ENCODE data around the gene ZNF416.

Gene ZNF416

DNA sequence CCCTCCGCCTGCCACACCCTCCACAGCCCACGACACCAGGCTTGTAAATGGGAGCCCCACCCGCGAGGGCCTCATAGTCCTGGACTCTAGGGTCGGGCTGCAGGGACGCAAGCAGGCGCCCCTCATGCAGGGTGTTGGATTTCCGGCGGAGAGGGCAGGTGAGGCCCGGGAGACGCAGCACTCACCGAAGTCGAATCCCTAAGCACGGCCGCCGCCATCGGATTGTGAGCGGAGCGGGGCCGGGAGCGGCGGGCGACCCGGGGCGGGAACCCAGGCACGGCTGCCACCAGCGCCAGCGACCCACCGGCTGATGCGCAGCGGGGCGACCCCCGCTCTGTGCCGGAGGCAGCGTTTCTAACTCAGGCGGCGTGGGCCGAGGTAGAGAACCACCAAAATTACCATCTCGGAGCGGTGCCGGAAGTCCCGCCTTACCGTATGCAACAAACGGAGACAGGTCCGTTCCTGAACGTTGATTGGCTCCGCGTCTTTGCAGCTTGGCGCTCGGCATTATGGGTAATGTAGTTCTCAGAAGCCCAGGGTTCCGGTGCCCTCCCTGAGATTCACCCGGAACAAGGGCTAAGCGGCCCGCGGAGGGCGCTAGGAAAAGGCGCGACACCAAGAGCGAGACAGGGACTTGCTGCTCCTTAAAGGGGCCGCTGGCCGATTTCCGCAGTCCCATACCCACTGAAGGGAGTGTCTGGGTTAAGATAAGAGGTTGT is at the start of gene ZNF416:
ZNF416 (minus strand) TSS at position 425 of the 719 bp plus-strand sequence; CDS start at position 218, 207 bp downstream.
- DNase-seq = peak; percentile 99

DNA sequence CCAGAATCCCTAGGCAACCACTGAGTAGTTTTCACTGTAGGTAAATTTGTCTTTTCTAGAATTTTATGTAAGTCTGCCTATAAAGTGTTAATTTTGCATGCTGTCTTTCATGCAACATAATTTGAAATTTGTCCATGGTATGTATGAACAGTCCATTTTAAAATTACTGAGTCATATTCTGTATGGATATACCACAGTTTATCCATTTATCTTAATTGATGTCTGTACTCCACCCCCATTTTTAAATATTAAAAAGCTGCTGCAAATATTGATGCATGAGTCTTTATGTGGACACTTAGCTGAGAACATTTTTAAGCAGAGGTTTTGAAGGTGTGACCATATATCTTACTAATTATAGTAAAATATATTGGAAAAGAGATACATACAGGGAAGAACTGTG is 44.4 kb upstream of the ZNF416 start:
- no peak for DNase-seq

DNA sequence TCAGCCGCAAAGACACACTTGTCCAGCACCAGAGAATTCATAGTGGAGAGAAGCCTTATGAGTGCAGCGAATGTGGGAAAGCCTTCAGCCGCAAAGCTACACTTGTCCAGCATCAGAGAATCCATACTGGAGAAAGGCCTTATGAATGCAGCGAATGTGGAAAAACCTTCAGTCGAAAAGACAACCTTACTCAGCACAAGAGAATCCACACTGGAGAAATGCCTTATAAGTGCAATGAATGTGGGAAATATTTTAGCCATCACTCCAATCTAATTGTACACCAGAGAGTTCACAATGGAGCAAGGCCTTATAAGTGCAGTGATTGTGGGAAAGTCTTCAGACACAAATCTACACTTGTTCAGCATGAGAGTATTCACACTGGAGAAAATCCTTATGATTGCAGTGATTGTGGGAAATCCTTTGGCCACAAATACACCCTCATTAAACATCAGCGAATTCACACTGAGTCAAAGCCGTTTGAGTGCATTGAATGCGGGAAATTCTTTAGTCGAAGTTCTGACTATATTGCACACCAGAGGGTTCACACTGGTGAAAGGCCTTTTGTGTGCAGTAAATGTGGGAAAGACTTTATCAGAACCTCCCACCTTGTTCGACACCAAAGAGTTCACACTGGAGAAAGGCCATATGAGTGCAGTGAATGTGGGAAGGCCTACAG is 42.1 kb upstream of the ZNF416 start:
- DNase-seq = no peak

GRCh38 chr19:57615346-57615745 is 36.6 kb upstream of the ZNF416 start:
- DNase-seq = peak; percentile 8

DNA sequence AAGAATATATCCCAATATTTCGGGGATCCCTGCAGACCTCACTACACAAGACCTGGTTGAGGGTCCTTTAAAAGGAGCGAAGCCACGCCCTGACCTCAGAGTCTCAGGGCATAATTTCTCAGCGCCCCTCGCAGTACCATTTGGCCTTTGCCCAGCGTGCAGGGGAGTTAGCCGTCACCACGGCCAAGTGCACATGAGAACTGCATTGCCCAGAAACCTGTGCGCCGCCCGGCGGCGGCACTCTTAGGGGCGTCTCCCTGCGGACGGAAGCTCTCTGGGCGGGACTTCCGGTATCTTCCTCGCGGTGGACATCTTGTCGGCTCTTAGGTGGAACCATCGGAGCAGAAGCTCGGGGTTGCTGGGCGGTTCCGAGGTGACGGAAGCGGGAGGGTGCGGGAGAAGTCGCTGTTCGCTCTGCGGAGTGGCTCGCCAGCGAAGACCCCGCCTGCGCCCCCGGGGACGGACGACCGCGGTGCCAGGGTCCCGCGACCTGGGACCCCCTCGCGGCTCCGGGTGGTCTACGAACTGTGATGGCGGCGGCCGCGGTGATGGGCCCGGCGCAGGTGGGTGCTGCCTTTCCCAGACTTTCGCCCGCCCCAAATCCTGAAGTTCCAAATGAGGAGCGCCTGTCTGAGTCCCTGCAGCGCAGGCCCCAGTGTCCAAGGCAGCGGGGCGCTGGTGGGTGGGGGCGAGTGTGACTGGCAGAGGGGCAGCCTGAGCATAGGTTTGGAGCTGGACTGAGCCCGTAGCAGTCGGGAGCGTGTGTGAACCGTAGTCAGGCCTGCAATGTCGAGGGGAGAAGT is 35.4 kb upstream of the ZNF416 start, which contains the start of gene ZNF134:
ZNF134 (plus strand) TSS at position 302 of the 803 bp plus-strand sequence. CDS start 5,227 bp downstream, outside the sequence.
- DNase-seq = peak; percentile 93

DNA sequence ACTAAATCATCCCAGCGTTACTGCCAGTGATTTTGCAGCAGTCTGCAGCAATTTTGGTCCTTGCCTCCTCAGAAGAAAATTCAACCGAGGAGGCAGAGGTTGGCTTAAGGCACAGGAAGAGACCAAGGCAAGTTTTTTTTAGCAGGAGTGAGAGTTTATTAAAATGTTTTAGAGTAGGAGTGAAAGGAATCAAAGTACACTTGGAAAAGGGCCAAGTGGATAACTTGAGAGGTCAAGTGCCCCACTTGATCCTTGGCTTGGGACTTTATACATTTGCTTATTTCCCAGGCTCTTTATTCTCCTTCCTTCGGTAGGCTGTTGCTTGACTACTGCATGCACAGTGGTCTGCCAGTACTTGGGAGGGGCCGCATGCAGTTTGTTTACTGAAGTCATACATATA is 32.4 kb upstream of the ZNF416 start:
- no peak for DNase-seq

- no peak for DNase-seq
Observed at GRCh38 chr19:57606931-57607330, 28.2 kb upstream of the ZNF416 start.

DNA sequence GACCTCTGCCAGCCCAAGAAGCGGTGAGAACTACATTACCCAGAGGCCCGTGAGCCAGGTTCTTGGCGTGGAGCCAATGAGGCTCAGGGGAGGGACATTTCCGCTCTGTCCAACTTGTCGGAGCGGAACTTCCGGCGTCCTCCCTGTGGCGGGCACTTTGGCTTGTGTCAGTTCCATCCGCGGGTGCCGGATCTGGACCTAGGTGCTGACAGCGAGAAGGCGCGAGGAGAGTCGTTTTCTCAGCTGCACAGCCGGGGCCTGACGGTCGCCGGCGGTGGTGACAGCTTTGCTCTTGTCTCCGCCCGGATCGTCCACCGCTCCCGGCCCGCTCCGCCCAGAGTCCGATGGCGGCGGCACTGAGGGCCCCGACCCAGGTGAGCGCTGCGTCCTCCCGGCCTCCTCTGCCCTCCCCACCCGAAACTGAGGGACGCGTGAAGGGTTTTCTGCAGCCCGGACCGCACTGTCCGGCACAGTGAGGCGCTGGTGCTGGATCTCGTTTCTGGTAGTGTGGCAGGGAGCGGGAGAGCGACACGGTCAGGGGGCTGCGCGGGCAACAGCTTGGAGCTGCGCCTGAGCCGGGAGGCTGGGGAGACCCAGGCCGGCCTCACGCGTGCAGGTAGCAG is 21.2 kb upstream of the ZNF416 start, which contains the start of gene ZNF530:
ZNF530 (plus strand) TSS at position 125 of the 623 bp plus-strand sequence. CDS start 4,461 bp downstream, outside the sequence.
- DNase-seq = peak; percentile 90

DNA sequence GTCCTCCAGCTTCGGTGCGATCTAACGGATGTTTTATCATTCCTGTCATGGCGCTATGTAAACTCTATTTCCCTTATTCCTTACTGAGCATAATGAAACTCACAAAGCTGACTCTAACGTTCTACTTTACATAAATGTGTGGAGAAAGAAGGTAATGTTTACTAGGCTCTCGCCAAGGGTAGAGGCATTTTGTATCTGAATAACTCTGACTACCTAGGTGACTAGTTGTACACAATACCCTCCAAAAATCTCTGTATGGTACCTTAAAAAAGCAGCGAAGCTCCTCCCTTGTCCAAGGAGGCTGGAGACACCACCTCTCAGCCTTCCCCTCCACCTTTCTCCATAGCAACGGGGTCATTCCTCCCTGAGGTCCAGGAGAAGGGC is 20.7 kb upstream of the ZNF416 start:
- DNase-seq = no peak

- no peak for DNase-seq
Observed at GRCh38 chr19:57587529-57587928, 8.8 kb upstream of the ZNF416 start.

- DNase-seq = peak; percentile 93
Observed at GRCh38 chr19:57583521-57584416, 5.1 kb upstream of the ZNF416 start, which contains the start of gene ZIK1. ZIK1 (plus strand) TSS chr19:57584145; CDS start chr19:57584357, 212 bp downstream.

GRCh38 chr19:57583104-57583520 is 4.4 kb upstream of the ZNF416 start:
- DNase-seq = no peak

DNA sequence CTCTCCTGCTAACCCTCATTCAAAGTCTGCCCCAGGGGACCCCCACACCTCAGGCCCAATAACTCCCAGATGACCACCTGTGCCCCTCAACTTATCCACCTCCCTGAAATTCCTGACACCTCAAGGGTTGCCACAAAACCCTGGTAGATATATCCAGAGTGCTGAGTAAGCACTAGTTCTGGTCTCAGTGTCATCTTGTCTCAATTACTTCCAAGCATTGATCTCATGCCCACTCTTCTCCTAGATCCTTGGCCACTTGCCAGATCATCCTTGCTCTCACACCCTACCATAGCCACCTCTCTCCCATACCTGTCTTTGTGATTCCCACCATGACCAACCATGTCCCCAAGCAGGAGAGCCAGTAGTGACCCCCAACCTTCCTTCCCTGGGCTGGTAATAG is 2.0 kb downstream of the ZNF416 start:
- no peak for DNase-seq

GRCh38 chr19:57572415-57572947 is 6.2 kb downstream of the ZNF416 start:
- no peak for DNase-seq

GRCh38 chr19:57570707-57571106 is 8.0 kb downstream of the ZNF416 start:
- DNase-seq = no peak

GRCh38 chr19:57566396-57567265 is 12.1 kb downstream of the ZNF416 start:
- DNase-seq = no peak

DNA sequence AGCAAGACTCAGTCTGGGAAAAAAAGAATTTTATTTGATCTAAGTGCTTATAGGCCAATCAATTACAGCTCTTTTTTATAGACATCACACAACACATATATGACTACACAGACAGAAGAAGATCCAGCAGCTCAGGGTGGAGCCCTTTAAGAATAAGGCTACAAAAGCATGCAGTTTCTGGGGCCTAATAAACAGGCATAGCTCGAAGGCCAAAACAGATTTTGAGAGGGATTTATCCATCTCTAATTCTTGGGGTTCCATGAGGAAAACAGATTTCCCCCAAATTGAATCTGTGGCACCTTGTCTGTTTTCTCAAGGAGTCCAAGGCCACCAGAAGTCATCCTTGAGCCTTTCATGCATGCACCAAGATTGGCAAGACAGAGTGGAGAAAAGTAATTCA is 15.2 kb downstream of the ZNF416 start:
- DNase-seq = no peak

GRCh38 chr19:57560049-57560491 is 18.6 kb downstream of the ZNF416 start:
- DNase-seq = no peak

GRCh38 chr19:57559404-57560025 is 19.2 kb downstream of the ZNF416 start, which contains the start of gene ZNF550:
ZNF550 (minus strand) TSS chr19:57559863; CDS start chr19:57559682, 181 bp downstream.
- peak; percentile 90 for DNase-seq

DNA sequence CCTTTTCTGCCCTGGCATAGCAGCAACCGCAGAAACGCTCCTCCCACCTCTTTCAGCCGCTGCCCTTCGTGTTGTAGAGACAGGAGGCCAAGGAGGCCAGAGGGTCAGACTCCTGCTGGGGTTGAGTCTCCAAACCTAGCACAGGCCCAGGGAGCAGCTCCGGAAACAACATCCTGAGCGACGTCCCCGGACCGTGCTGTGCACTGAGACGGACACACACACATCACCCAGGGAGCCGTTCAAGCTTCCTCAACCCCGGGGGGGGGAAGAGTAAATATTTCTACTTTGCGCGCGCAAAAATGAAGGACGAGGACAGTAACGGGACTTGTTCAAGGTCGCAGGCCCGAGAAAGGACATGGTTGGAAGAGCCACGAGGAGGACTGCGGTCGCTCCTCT is 19.7 kb downstream of the ZNF416 start:
- peak; percentile 15 for DNase-seq
